Measurements from ENCODE around the gene LMO7. TPM values are rescaled to one million over a fixed set of nuclear protein-coding genes. Genes with fewer than 3 reads are reported as not detected.

Gene LMO7
- total RNA-seq, 1 experiment from 2014 or later = 105 TPM

DNA sequence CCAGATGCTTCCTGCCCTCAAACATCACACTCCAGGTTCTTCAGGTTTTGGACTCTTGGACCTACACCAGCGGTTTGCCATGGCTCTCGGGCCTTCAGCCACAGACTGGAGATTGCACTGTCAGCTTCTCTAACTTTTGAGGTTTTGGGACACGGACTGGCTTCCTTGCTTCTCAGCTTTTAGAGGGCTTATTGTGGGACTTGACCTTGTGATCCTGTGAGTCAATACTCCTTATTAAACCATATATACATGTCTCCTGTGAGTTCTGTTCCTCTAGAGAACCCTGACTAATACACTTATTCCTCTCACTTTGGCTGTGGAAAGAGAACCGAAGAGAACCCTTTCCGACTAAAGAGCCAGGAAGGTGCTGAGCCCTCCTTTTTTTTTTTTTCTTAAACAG, 53.6 kb downstream of the LMO7 start:
- H3K4me1 Mint-ChIP-seq (ENCODE audit: low read depth, unreplicated experiment) = peaks cover 23% of the 10 kb centered on the region
- no peak for TF ChIP-seq CTCF (IDR thresholded peaks at IDR 0.05; ENCODE audit: unreplicated experiment)
- CTCF ChIA-PET = no interaction called here
- no peak overlapping the region for H3K4me3 Mint-ChIP-seq (ENCODE audit: low read depth, unreplicated experiment)
- no peaks in the 10 kb centered on the region for H3K9me3 Mint-ChIP-seq (ENCODE audit: low read depth, unreplicated experiment)
- H3K36me3 Mint-ChIP-seq (ENCODE audit: insufficient read depth, unreplicated experiment) = no peaks in the 10 kb centered on the region
- intact Hi-C loops (cut with micrococcal nuclease; ENCODE audit: unreplicated experiment) = loop anchor here (5.0 to 10.0 kb wide), 2 partner anchors 325 to 1213 kb away; no protein-coding TSS in a partner anchor
- DNase-seq = no peak
- H3K27me3 Mint-ChIP-seq (ENCODE audit: unreplicated experiment) = no peaks in the 10 kb centered on the region
- no peak overlapping the region for H3K27ac Mint-ChIP-seq (ENCODE audit: unreplicated experiment)
- BruUV-seq (replicated peaks) = no TSS peak

DNA sequence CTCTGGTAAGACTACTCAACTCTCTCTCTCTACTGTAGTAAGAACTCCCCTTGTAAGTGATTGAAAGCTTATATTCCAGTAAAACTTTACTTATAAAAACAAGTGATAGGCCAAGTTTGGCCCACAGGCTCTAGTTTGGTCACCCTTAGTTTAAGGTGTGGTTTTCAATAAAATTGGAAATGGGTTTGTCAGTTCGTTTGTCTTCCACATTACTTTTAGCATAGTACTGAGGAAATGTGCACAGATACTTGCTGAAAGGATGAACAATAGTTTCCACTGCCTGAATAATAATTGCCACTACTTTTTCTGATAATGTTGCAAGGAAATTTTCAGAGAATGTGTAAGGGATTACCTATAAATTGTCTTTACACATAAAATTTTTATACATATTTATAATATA, 54.5 kb downstream of the LMO7 start:
- H3K4me3 Mint-ChIP-seq (ENCODE audit: low read depth, unreplicated experiment) = no peak overlapping the region
- CTCF ChIA-PET = no interaction called here
- no peaks in the 10 kb centered on the region for H3K9me3 Mint-ChIP-seq (ENCODE audit: low read depth, unreplicated experiment)
- no peaks in the 10 kb centered on the region for H3K36me3 Mint-ChIP-seq (ENCODE audit: insufficient read depth, unreplicated experiment)
- intact Hi-C loops (cut with micrococcal nuclease; ENCODE audit: unreplicated experiment) = no loop called here
- TF ChIP-seq CTCF (IDR thresholded peaks at IDR 0.05; ENCODE audit: unreplicated experiment) = no peak
- no peak overlapping the region for H3K27ac Mint-ChIP-seq (ENCODE audit: unreplicated experiment)
- H3K4me1 Mint-ChIP-seq (ENCODE audit: low read depth, unreplicated experiment) = peaks cover 25% of the 10 kb centered on the region
- BruUV-seq (replicated peaks) = no TSS peak
- no peak for DNase-seq
- H3K27me3 Mint-ChIP-seq (ENCODE audit: unreplicated experiment) = no peaks in the 10 kb centered on the region

GRCh38 chr13:75691183-75691582, 55.1 kb downstream of the LMO7 start:
- no peaks in the 10 kb centered on the region for H3K27me3 Mint-ChIP-seq (ENCODE audit: unreplicated experiment)
- H3K9me3 Mint-ChIP-seq (ENCODE audit: low read depth, unreplicated experiment) = no peaks in the 10 kb centered on the region
- CTCF ChIA-PET = no interaction called here
- no peak overlapping the region for H3K27ac Mint-ChIP-seq (ENCODE audit: unreplicated experiment)
- no peak for TF ChIP-seq CTCF (IDR thresholded peaks at IDR 0.05; ENCODE audit: unreplicated experiment)
- intact Hi-C loops (cut with micrococcal nuclease; ENCODE audit: unreplicated experiment) = no loop called here
- no peak overlapping the region for H3K4me3 Mint-ChIP-seq (ENCODE audit: low read depth, unreplicated experiment)
- peaks cover 25% of the 10 kb centered on the region for H3K4me1 Mint-ChIP-seq (ENCODE audit: low read depth, unreplicated experiment)
- no peak for DNase-seq
- H3K36me3 Mint-ChIP-seq (ENCODE audit: insufficient read depth, unreplicated experiment) = no peaks in the 10 kb centered on the region
- no TSS peak for BruUV-seq (replicated peaks)

GRCh38 chr13:75693227-75693626, 57.1 kb downstream of the LMO7 start:
- CTCF ChIA-PET = no interaction called here
- TF ChIP-seq CTCF (IDR thresholded peaks at IDR 0.05; ENCODE audit: unreplicated experiment) = no peak
- no peak for DNase-seq
- Mint-ChIP-seq H3K4me1 (ENCODE audit: low read depth, unreplicated experiment) (peaks cover 25% of the 10 kb centered on the region), H3K36me3 (ENCODE audit: insufficient read depth, unreplicated experiment) (no peaks in the 10 kb centered on the region), H3K27ac (ENCODE audit: unreplicated experiment) (no peak overlapping the region), H3K4me3 (ENCODE audit: low read depth, unreplicated experiment) (no peak overlapping the region), H3K27me3 (ENCODE audit: unreplicated experiment) (no peaks in the 10 kb centered on the region), H3K9me3 (ENCODE audit: low read depth, unreplicated experiment) (no peaks in the 10 kb centered on the region)
- BruUV-seq (replicated peaks) = no TSS peak
- intact Hi-C loops (cut with micrococcal nuclease; ENCODE audit: unreplicated experiment) = no loop called here
